Lower lobe of right lung (tissue), 2 donors: ENCODE measurements around the gene FOXK2. TPM values are rescaled to one million over a fixed set of nuclear protein-coding genes. Genes with fewer than 3 reads are reported as not detected.

Experiments used
- ATAC-seq, 2 donors: fragments of 200-7000 bp; cut with Tn5 transposase; one replicate each; pipeline ENCODE4 v1.9.1; 2020 to 2022; ENCODE audit warnings: mild to moderate bottlenecking in 2 of 2, moderate library complexity in 2 of 2
- DNase-seq: peaks from one replicate; pipeline ENCODE4 v3.0.0-alpha.2; 2020
- H3K27ac ChIP-seq: fragments of 200-600 bp; one replicate; pipeline ENCODE4 v1.8.0; 2022
- H3K27me3 ChIP-seq: fragments of 200-600 bp; one replicate; pipeline ENCODE4 v1.8.0; 2022; ENCODE audit warnings: low read depth
- H3K36me3 ChIP-seq: fragments of 200-600 bp; one replicate; pipeline ENCODE4 v1.8.0; 2022; ENCODE audit warnings: mild to moderate bottlenecking
- H3K4me1 ChIP-seq: fragments of 200-600 bp; one replicate; pipeline ENCODE4 v1.8.0; 2022
- H3K4me3 ChIP-seq: fragments of 200-600 bp; one replicate; pipeline ENCODE4 v1.8.0; 2022; ENCODE audit warnings: mild to moderate bottlenecking
- H3K9me3 ChIP-seq: fragments of 200-600 bp; one replicate; pipeline ENCODE4 v1.8.0; 2022
- CTCF ChIP-seq: fragments of 200-600 bp; IDR thresholded peaks from one replicate; pipeline ENCODE4 v1.8.0; 2022; ENCODE audit warnings: antibody characterized with exemption, mild to moderate bottlenecking
- intact Hi-C: fragments of 100-400 bp; cut with DNase I; formaldehyde crosslinking; loops from one replicate; pipeline ENCODE4 v1.11.0; 2022
- total RNA-seq: library from RNA; stranded (reverse); fragmentation: NEBNext Ultra II Directional; extraction: Animal tissue kit (Norgen Biotek cat#: 25700); gene quantifications from one replicate; pipeline ENCODE4 v1.2.1, GENCODE V29; 2021
- donor health status: DM: no; HTN: yes; CAD: no; lungs with severe emphysema.

Gene FOXK2
- total RNA-seq, 1 donor from 2014 or later, result 60.1 TPM

DNA sequence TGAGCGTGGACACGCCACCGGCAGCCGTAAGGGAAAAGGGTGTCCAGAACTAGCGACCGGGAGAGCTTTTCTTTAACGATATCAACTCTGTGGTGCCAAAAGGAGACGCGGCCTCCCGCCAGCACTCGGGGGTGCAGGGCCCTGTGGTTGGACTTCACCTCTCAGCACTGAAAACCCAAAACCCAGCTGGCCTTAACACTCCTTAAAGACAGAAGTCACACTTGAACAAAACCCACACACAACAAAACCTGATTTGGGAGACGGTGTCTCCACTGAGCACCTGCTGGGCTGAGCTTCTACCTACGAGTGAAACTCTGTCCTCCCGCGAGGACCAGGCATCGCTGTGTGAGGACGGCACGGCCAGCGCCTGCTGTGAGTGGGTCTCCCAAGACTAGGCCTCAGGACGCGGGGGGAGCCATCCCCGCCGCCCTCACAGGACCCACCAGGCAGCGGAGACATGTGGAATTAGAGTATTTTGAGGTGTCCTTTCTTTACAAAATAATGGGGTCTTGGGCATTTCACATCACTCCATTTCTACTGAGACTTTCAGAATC is 82.0 kb downstream of the FOXK2 start:
- H3K27ac ChIP-seq, result no peak overlapping the region
- intact Hi-C loops, result no loop called here
- TF ChIP-seq CTCF, result no peak
- H3K4me3 ChIP-seq, result no peak overlapping the region
- peaks cover 39% of the 10 kb centered on the region for H3K4me1 ChIP-seq
- H3K36me3 ChIP-seq, result peaks cover 89% of the 10 kb centered on the region
- no peaks in the 10 kb centered on the region for H3K9me3 ChIP-seq
- no peak for DNase-seq
- ATAC-seq, result no peak
- no peaks in the 10 kb centered on the region for H3K27me3 ChIP-seq

DNA sequence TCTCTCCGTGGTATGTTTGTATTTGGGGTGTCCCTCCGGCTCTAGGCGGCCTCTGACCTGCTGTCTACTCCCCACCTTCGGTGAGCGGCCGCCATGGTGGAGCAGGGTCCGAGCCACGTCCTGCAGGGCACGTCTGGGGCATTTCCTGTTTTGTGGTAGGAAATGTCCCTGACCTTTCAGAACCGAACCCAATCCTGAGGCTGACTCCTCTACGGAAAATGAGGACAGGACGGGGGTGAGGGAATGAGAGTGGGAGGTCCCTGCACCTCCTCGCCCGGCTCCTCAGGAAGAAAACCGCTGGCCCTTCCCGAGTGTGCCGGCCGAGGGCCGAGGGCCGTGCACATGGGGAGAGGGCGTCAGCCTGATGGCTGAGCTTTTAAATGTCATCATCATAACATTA is 83.0 kb downstream of the FOXK2 start:
- H3K27me3 ChIP-seq, result no peaks in the 10 kb centered on the region
- H3K27ac ChIP-seq, result peak overlapping the region; percentile 46
- DNase-seq (no peak), ATAC-seq (no peak)
- H3K36me3 ChIP-seq, result peaks cover 79% of the 10 kb centered on the region
- H3K4me3 ChIP-seq, result peak overlapping the region; percentile 18
- no peak for TF ChIP-seq CTCF
- H3K9me3 ChIP-seq, result no peaks in the 10 kb centered on the region
- intact Hi-C loops, result no loop called here
- H3K4me1 ChIP-seq, result peaks cover 39% of the 10 kb centered on the region

DNA sequence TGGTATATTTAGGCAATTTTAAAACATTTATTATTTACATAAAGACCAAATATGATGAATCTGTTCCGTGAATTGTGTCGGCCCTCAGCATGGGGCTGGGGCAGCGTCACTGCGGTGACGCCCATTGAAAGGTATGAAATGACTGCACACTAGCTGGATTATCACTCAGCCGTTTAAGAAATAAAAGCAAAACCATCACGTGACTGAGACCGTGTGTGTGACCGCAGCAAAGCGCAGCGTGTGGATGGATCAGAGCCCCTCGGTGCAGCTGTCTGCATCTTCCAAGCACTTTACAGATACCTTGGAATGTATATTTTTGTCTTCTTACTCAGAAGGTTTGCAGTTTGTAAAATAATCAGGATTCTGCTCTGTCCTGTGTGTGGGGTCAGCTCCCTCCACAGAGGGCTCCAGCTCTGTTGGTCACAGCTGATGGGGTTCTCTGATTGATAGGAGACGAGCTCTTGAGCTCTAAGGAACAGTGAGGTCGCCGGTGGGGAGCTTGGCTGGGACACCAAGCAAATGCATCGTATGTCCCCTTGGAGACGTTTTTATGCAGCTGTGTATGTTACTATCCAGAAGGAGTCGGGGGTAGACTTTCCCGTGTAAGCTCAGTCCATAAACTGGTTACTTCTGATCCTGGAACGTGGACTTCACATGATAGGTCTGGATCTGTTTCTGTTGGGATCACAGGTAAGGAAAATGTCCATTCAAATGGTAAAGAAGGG is 83.6 kb downstream of the FOXK2 start:
- ATAC-seq (no peak), DNase-seq (peak; percentile 32)
- intact Hi-C loops, result no loop called here
- peaks cover 74% of the 10 kb centered on the region for H3K36me3 ChIP-seq
- peaks cover 39% of the 10 kb centered on the region for H3K4me1 ChIP-seq
- H3K27ac ChIP-seq, result peak overlapping the region; percentile 83
- H3K9me3 ChIP-seq, result no peaks in the 10 kb centered on the region
- H3K27me3 ChIP-seq, result no peaks in the 10 kb centered on the region
- peak overlapping the region; percentile 18 for H3K4me3 ChIP-seq
- TF ChIP-seq CTCF, result no peak

DNA sequence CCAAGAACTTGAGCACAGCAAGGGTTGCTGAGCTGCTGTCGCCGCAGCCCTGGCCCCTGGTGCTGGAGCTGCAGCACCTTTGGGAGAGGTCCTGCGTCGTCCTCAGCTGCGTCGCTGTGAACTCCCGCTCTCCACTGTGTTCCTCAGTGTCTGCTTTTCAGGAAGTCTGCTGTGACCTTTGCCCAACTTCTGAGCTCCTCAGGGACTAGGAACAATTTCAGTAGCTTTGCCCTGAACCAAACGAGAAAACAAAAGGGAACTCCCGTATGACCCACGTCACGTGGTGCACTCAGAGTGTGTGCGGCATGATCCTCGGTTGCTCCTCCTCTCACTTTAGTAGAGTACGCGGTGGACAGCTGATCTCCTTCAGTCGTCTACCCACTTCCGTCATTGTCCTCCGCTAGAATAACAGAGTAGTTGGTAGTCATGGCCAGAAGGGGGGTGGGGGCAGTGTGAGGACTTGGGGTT is 84.5 kb downstream of the FOXK2 start:
- ATAC-seq, result peak; percentile 91 to 95
- intact Hi-C loops, result no loop called here

GRCh38 chr17:82604532-82604931 is 85.0 kb downstream of the FOXK2 start:
- TF ChIP-seq CTCF, result no peak
- no peak for DNase-seq
- intact Hi-C loops, result no loop called here
- H3K4me1 ChIP-seq, result peaks cover 39% of the 10 kb centered on the region
- peak overlapping the region; percentile 83 for H3K27ac ChIP-seq
- no peaks in the 10 kb centered on the region for H3K9me3 ChIP-seq
- peaks cover 63% of the 10 kb centered on the region for H3K36me3 ChIP-seq
- no peaks in the 10 kb centered on the region for H3K27me3 ChIP-seq
- ATAC-seq, result no peak
- H3K4me3 ChIP-seq, result no peak overlapping the region

More for the DNA sequence above, 84.5 kb downstream of the FOXK2 start:
- peak; percentile 91 for DNase-seq
- H3K4me3 ChIP-seq, result peak overlapping the region; percentile 12
- H3K9me3 ChIP-seq, result no peaks in the 10 kb centered on the region
- TF ChIP-seq CTCF, result no peak
- peak overlapping the region; percentile 83 for H3K27ac ChIP-seq
- peaks cover 65% of the 10 kb centered on the region for H3K36me3 ChIP-seq
- H3K4me1 ChIP-seq, result peaks cover 39% of the 10 kb centered on the region
- H3K27me3 ChIP-seq, result no peaks in the 10 kb centered on the region
